HG03565 (cell line): ENCODE results near the gene GJC1.
"Not testable (repeated sequence)": the region's sequence is repeated elsewhere in the genome, so short reads cannot be mapped to it uniquely, and the experiment has no call there.

Experiments used
- ATAC-seq: cut with Tn5 transposase; IDR thresholded peaks from one replicate; pipeline ENCODE4 v1.9.1; 2021; ENCODE audit warnings: mild to moderate bottlenecking, moderate library complexity; ENCODE audit not compliant: unreplicated experiment

Gene GJC1

DNA sequence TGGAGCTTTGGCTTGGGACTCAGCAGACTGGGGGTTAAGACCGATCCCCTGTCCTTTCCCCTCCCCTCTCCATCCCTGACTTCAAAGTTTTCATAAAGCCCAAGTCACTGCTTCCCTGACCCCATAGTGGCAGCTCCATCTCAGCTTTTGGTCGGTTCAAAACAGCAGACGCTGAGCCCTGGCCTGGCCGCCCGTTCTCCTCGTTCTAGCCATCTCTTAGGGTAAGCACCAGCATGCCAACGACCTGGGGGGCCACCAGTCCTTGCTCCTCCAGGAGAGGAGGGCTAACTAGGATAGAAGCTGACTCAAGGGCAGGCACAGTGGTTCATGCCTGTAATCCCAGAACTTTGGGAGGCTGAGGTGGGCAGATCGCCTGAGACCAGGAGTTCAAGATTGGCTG, 16.1 kb upstream of the GJC1 start:
- ATAC-seq, result no peak

DNA sequence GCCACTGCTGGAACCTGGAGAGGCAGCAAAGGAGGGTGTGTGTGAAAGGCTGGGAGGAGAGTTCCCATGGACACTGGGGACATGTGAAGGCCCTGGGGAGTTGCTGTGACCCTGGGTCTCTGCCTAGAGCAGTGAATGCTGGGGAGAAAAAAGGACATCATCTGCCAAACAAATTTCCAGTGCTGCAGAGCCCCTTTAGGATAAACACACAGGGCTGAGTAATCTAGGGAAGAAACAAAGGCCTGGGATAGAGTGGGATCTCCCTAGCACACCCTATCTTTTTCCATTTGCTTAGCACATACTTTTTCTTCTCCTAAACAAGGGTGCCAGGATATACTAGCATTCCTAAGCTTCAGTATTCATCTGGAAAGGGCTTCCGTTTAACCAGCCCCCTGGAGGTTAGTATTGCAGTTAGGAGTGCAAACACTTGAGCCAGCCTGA, 14.3 kb upstream of the GJC1 start:
- ATAC-seq, result no peak

DNA sequence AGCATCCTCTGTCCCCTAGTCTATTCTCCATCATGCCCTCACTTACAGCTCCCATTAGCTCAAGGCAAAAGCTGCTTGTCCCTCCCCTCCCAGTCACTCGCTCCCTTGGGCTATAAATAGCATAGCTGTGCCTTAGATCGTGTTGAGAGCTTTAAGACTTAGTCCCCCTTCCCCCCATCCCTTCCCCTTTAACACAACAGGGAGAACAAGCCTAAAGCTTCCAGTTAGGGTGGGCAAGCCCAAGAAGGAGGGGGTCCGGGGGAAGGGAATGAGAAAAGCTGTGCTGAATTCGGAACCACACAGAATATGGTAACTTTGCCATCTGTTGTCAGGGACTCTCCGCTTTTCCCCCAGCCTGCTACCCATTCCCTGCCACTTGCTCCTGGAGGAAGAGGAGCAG, 12.7 kb upstream of the GJC1 start:
- no peak for ATAC-seq

DNA sequence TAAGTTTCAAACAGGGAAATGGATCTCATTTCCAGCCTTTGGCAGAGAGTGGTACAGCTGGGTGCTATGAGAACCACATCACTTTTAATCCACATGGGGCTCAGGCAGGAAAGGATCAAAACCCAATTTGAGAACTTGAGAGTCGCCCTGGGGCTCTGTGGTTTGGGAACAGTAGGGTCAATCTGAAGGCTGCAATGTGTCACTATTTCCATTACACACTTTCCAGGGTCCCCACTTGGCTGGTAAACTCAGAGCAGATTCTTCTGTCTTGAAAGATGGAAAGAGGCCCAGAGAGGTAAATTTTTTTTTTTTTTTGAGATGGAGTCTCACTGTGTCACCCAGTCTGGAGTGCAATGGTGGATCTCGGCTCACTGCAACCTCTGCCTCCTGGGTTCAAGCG, 10.8 kb upstream of the GJC1 start:
- no peak for ATAC-seq

DNA sequence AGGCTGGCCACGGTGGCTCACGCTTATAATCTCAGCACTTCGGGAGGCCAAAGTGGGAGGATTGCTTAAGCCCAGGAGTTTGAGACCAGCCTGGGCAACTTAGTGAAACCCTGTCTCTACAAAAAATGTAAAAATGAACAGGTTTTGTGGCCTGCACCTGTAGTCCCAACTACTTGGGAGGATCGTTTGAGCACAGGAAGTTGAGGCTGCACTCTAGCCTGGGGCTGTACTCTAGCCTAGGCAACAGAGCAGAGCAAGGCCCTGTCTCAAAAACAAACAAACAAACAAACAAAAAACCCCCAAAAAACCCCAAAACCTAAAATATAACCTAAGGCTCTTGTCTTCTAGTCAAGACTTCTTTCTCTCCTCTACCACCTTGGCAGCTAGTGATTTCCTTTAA, 10.2 kb upstream of the GJC1 start:
- ATAC-seq, result no peak

DNA sequence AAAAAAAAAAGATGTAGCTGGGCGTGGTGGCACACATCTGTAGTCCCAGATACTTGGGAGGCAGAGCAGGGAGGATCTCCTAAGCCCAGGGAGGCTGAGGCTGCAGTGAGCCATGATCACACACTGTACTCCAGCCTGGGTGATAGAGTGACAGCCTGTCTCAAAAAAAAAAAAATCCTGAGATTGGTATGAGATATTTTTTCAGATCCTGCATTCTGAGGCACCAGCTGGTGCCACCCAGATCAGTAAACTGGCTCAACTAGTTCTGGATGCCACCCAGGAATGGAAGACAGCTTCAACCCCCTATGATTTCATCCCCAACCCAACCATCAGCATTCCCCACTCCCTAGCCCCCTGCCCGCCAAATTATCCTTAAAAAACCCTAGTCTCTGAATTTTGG, 7.1 kb upstream of the GJC1 start:
- ATAC-seq, result no peak

DNA sequence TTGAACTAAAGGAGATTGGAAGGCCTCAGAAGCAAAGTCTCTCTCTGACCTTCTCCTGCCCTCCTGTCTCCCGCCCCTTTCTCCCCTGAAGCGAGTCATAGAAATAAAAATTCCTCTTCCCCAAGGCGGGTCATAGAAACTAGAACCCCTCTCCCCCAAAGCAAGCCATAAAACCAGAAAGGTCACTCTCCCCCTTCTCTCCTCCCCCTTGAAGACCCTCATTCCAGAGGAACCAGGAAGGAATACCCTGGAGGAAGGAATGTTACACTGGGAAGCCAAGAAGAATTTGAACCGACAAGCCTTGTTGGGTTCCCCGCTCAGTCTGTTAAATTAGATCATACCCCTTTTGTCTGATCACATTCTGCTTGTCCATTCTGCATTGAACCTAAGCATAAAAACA, 2.7 kb upstream of the GJC1 start:
- ATAC-seq, result no peak

DNA sequence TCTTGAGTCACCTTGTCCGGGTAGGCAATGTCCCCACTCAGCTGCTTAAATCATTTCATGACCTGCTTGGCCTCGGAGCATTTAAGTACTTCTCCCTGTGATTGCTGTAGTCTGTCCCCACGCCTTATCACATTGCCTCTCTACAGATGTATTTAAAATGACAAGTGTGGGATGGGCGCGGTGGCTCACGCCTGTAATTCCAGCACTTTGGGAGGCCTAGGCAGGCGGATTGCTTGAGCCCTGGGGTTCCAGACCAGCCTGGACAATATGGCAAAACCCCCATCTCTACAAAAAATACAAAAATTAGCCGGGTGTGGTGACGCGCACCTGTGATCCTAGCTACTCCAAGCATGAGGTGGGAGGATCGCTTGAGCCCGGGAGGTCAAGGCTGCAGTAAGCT, 1.3 kb upstream of the GJC1 start:
- ATAC-seq, result no peak

DNA sequence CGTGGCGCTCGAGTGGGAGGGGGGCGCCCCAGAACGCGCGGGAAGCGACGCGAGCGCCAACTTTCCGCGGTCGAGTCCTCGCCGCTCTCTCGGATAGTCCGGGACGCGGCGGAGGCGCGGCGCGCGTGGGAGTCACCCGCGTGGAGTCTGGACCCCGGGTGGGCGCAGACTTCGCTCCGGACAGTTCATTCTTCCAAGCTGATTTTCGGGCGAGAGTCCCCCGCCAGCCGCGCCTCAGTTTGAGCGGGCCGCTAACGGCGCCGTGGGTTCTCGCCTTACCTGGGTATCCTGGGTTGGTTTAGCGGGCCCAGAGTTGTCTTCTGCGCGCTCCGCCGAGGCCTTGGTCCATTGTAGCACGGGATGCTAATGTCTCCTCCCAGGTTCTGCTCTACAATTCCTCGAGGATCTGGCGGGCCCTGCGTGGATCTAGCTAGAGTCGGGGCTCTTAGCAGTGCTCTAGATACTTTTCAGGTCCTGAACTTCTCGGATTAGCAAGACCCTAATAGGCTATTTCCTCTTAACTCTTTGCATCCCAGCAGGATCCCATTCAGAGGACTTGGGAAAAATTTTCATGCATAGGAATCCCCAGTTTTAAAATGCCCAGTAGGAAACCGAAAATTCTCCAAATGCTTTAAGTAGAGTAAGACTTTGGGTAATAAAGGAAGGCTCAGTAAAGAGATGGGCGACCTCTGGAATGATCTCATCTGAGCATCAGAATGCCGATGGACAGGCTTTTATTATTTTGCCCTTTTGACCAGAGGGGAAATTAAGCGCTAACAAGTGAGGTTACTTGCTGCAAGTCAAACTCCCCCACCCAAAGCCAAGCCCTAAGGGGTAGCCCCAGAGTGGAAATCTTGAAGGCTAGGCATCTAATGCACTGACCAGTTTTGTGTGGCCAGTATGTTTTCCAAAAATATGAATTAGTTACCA, 537 bp upstream of the GJC1 start:
- ATAC-seq, result no peak

DNA sequence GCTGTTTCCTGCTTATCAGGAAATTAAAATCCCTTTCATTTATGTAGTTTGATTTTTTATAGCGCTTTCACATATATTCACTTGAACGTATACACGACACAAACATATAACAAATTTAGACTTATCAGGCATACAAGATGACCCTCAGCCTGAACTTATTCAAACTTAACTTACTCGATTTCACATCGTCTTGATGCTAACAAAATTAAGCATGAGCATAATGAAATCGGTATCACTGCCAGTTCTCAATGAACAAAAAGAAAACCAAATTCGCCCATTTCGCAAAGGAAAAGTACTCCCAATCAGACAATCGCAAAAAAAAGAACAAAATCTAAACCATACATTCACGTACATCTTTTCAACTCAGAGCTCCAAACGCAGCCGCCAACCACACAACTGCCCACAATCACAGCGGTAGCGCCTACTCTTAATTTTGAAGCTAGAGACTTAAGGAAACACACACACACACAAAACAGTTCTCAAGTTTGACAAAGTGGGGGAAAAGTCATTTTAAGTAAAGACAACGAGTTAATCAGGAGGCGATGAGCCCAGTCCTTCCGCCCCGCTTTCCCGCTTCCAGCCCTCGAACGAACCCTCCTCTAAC, 1.1 kb downstream of the GJC1 start:
- no peak for ATAC-seq

DNA sequence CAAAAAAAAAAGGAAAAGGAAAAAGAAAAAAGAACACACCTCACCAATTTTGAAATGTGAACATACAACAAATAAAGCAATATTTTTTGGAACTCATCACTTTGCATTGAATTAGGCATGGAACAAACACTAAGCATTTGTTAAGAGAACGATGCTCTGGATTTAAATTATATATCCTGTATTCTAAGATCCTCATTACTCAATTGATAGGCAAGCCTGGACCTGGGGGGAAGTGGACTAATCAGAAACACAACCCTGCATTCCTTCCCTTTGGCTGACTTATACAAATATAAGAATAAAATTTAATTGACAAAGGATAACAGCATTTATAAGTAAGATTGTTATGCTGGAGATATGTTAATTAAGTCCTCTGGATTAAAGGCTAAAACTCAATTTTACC, 2.2 kb downstream of the GJC1 start:
- ATAC-seq, result no peak

DNA sequence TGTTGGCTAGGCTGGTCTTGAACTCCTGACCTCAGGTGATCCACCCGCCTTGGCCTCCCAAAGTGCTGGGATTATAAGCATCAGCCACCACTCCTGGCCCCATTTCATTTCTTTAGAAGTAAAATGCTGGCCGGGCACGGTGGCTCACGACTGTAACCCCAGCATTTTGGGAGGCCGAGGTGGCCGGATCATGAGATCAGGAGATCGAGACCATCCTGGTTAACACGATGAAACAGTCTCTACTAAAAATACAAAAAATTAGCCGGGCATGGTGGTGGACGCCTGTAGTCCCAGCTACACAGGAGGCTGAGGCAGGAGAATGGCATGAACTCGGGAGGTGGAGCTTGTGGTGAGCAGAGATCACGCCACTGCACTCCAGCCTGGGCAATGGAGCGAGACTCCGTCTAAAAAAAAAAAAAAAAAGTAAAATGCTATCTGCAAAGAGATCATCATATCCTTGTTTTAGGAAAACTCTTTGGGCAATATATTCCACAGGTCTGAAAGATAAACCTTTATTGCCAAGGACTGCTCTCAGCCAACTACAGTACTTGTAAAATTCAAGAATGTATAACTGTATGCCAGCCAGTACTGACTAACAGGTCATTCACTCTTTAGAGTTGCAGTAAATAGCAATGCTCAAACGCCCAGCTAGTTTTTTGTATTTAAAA, 3.8 kb downstream of the GJC1 start:
- no peak for ATAC-seq

DNA sequence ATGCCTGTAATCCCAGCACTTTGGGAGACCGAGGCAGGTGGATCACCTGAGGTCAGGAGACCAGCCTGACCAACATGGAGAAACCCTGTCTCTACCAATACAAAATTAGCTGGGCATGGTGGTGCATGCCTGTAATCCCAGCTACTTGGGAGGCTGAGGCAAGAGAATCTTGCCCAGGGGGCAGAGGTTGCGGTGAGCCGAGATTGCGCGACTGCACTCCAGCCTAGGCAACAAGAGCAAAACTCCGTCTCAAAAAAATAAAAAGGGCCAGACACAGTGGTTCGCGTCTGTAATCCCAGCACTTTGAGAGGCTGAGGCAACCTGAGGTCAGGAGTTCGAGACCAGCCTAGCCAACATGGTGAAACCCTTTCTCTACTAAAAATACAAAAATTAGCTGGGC, 4.9 kb downstream of the GJC1 start:
- not testable (repeated sequence) for ATAC-seq

DNA sequence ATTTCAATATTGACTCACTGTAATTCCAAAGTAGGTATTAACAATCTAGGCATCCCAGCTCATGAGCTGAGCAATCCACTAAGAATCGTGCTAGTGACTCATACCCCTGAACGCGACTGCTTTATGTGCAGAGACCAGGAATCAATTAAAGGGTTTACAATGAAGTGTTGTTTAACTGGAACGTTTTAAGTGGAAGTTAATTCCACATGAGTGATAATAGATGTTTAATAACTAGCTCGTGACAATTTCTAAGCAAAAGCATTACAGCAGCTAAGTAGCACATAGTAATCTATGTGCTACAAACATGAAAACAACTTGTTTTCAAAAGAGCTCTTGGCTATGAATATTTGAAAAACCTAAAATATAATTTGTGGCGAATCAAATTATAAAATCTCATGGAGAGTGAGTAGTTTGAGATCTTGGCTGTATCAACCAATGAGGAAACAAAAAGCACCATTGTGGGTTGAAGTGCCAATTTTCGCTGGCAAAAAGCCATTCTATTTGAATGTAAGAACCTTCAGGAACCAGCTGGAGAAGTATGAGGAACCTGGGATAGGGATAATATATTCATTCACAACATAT, 9.4 kb downstream of the GJC1 start:
- ATAC-seq, result no peak

DNA sequence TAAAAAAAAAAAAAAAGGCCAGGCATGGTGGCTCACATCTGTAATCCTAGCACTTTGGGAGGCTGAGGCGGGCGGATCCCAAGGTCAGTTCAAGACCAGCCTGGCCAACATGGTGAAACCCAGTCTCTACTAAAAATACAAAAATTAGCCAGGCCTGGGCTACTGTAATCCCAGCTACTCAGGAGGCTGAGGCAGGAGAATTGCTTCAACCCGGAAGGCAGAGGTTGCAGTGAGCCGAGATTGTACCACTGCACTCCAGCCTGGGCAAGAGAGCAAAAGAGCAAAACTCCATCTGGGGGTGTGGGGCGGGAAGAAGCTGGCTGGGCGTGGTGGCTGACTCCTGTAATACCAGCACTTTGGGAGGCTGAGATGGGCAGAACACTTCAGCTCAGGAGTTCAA, 11.6 kb downstream of the GJC1 start:
- not testable (repeated sequence) for ATAC-seq

DNA sequence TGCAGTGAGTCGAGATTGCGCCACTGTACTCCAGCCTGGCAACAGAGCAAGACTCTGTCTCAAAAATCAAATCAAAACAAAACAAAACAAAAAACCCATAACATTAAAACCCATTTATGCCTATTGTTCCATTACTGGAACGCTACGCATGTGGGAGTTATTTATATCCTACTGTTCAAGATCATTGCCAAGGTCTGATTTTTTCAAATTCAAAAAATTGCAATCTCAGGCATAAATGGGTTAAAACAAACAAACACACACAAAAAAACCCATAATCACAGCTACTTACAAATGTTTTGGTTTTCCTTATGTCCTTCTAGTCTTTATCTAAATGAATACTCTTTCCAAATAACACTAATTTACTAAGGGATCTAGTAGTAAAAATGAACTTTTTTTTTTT, 17.8 kb downstream of the GJC1 start:
- ATAC-seq, result no peak

DNA sequence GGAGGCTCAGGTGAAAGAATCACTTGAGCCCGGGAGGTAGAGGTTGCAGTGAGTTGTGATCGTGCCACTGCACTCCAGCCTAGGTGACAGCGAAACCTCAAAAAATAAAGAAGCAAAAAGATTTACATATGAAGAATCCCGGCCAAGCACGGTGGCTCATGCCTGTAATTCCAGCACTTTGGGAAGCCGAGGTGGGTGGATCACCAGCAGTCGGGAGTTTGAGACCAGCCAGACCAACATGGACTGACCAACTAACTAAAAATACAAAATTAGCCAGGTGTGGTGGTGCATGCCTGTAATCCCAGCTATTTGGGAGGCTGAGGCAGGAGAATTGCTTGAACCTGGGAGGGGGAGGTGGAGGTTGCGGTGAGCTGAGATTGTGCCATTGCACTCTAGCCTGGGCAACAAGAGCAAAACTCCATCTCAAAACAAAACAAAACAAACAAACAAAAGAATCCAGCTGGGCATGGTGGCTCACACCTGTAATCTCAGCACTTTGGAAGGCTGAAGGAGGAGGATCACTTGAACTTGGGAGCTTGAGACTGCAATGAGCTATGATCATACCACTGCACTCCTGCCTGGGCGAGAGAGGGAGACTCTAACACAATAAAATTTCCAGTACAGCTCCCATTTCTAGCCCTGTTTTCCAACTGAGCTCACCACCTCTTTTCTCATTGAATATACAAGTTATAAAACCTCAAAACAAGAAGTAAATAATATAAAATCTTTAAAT, 21.3 kb downstream of the GJC1 start:
- not testable (repeated sequence) for ATAC-seq

DNA sequence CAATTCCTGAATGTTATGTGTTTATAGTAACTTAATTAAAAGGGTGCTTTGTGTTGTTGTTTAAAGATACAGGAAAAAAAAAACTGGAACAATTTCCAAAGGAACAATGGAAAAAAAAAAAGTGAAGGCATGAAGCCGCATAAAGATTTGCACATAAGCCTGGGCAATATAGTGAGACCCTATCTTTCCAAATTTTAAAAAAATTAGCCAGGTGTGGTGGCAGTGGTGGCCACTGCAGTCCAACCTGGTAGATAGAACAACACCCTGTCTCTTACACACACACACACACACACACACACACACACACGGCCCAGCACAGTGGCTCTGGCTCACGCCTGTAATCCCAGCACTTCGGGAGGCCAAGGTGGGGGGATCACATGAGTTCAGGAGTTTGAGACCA, 21.9 kb downstream of the GJC1 start:
- no peak for ATAC-seq

DNA sequence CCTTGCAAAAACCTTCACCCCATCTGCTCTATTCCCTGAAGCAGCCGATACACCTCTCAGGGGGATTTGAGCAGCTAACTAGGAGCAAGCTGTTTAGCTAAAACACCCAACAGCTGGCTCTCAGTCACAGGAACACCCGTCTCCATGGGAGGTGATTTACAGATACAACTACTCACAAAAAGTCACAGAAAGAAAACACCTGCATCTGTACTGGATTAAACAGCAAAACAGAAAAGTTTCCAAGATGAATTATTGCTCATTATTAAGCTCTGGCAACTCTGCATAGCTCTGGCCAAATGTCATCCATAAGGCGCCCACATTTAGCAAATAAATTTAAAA, 22.3 kb downstream of the GJC1 start:
- ATAC-seq, result no peak

DNA sequence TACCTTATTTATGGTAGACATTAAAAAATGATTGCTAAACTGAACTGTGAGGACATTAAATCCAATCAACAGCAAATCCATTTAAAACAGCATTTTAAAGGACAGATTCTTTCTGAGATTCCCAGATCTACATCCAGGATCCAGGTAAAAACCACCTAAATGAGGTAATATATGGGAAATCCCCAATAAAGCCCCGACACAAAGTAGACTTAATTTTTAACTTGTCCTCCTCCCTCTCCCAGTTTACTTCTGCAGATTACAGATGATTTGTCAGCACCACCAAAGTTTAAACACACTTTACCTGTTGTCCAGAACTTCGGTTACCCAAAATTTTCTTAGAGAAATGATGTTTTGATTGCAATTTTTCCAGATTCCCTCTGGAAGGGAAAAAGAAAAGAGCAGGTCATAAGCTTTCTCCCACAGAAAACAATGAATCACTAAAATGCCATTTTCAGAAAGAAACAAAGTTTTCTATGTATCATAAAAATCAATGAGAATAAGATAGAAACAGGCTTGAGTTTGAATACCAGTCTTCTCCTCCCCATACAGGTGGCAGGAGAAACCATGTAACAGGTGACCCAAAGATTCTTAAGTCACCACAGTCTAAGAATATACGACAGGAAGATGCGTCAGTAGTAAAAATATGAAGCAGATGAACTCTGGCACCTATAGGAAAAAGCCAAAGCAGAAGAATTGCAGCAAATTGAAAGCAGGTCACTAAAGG, 22.8 kb downstream of the GJC1 start:
- no peak for ATAC-seq
